Right lobe of liver (tissue), 6 donors: Measurements from ENCODE around the gene ARL3. TPM values are rescaled to one million over a fixed set of nuclear protein-coding genes. Genes with fewer than 3 reads are reported as not detected.

Experiments used
- ATAC-seq, 4 donors: fragments of 200-7000 bp; cut with Tn5 transposase; one replicate each; pipeline ENCODE4 v1.9.1; 2020; ENCODE audit warnings: mild to moderate bottlenecking in 4 of 4, moderate library complexity in 4 of 4
- DNase-seq, 3 donors: peaks; one replicate each; pipeline ENCODE4 v3.0.0-alpha.2; 2020
- H3K27ac ChIP-seq, 3 donors: fragments of 200-600 bp; one replicate each; pipeline ENCODE4 v1.8.0; 2022
- H3K27me3 ChIP-seq, 2 donors: fragments of 200-600 bp; one replicate each; pipeline ENCODE4 v1.8.0; 2022
- H3K36me3 ChIP-seq, 4 donors: fragments of 200-600 bp; sonication (generic) in 1 of 4; one replicate each; pipeline versions ENCODE4 v1.5.1 to v1.8.0; 2017 to 2022; ENCODE audit warnings: control low read depth in 1 of 4
- H3K4me1 ChIP-seq, 4 donors: fragments of 200-600 bp; sonication (generic) in 1 of 4; one replicate each; pipeline versions ENCODE4 v1.5.1 to v1.8.0; 2017 to 2022; ENCODE audit warnings: control low read depth in 1 of 4
- H3K4me3 ChIP-seq, 3 donors: fragments of 200-600 bp; one replicate each; pipeline ENCODE4 v1.8.0; 2022
- H3K9me3 ChIP-seq, 4 donors: fragments of 200-600 bp; sonication (generic) in 1 of 4; one replicate each; pipeline versions ENCODE4 v1.5.1 to v1.8.0; 2017 to 2022; ENCODE audit warnings: control low read depth in 1 of 4
- POLR2A ChIP-seq: fragments of 450-650 bp; IDR thresholded peaks from one replicate; pipeline ENCODE4 v1.6.1; 2017; ENCODE audit warnings: antibody characterized with exemption, mild to moderate bottlenecking
- WGBS: methylation state at CpG from one replicate; pipeline ENCODE4 v1.1.6; 2018; ENCODE audit warnings: low coverage, low lambda C conversion rate; ENCODE audit not compliant: insufficient coverage; ENCODE audit errors: missing lambda C conversion rate; 5-methylcytosine and 5-hydroxymethylcytosine counted together
- intact Hi-C, 2 donors: fragments of 100-400 bp; cut with DNase I; formaldehyde crosslinking; loops; one replicate each; pipeline versions ENCODE4 v1.11.2 to v1.14.1; 2022
- total RNA-seq, 6 experiments: library from RNA; depleted of rRNA in 2 of 6; stranded (reverse); fragments of >200 nt in 2 of 6; fragmentation: NEBNext Ultra II Directional in 3 of 6; extraction: Animal tissue kit (Norgen Biotek cat#: 25700) in 3 of 6; gene quantifications; one replicate each; pipeline versions ENCODE4 v1.1.0 to v1.2.4, GENCODE V29; 2016 to 2023
- TF ChIP-seq, protein P1 (sequence below), 4 donors: fragments of 200-600 bp in 3 of 4; fragments of 450-650 bp in 1 of 4; IDR thresholded peaks; one replicate each; pipeline versions ENCODE4 v1.5.1 to v1.8.0; 2016 to 2022; ENCODE audit warnings: antibody characterized with exemption in 4 of 4, mild to moderate bottlenecking in 2 of 4
- donor health status: DM: no; HTN: yes; CAD: no.
- donor health status: DM: no; HTN: no; CAD: no.
- donor health status: DM: no; HTN: no; CAD: no.
- donor health status: DM: no; HTN: yes; CAD: no.
- donor health status: DM: no; HTN: yes; CAD: no.

The ARL3 gene
- total RNA-seq, 6 experiments from 2014 or later: 1.1 to 3.3 (median 2.3) TPM

DNA sequence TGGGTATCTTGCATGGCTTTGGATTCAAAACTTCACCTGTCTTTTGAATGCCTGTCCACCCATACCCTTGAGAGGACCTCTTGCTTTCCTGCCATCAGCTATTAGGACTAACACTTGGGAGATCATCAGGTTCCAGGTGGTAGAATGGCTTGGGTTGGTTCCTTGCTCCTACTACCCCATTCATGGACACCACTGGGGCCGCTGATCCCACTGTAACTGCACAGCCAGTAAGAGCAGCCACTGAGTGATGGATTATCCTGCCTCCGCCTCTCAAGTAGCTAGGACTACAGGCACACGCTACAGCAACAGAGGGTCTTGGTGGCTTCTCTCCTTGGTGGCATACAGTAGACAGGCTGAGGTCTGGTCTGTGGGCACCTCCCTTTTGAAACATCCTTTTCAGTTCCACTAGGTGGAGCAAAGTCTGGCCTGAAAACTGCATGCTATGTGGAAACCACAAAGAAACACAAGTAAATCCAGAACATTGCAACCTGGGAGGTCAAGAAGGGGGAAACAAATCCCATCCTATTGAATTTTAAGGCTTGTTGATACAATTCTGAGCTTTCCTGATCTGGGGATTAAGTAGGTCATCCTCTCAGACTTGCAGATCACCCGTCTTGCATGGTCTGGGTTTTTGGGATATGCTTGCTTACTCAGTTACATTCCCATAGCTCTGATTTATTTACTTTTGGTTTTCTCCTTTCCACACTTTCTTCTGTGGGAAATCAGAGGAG, 38.9 kb upstream of the ARL3 start:
- peak overlapping the region; percentile 28 to 51 (median 39) for H3K27ac ChIP-seq
- H3K36me3 ChIP-seq: no peaks in the 10 kb centered on the region
- DNase-seq (peak in 1 of 3 donors; percentile 14), ATAC-seq (peak; percentile 88 to 94 (median 92))
- no peaks in the 10 kb centered on the region for H3K9me3 ChIP-seq
- H3K4me3 ChIP-seq: no peak overlapping the region
- TF ChIP-seq POLR2A: no peak
- TF ChIP-seq, protein P1, sequence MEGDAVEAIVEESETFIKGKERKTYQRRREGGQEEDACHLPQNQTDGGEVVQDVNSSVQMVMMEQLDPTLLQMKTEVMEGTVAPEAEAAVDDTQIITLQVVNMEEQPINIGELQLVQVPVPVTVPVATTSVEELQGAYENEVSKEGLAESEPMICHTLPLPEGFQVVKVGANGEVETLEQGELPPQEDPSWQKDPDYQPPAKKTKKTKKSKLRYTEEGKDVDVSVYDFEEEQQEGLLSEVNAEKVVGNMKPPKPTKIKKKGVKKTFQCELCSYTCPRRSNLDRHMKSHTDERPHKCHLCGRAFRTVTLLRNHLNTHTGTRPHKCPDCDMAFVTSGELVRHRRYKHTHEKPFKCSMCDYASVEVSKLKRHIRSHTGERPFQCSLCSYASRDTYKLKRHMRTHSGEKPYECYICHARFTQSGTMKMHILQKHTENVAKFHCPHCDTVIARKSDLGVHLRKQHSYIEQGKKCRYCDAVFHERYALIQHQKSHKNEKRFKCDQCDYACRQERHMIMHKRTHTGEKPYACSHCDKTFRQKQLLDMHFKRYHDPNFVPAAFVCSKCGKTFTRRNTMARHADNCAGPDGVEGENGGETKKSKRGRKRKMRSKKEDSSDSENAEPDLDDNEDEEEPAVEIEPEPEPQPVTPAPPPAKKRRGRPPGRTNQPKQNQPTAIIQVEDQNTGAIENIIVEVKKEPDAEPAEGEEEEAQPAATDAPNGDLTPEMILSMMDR (IDR thresholded peaks at IDR 0.05): peak; percentile 46 to 72 (median 60)
- peaks cover 0 to 13% (median 6%) of the 10 kb centered on the region in 4 donors for H3K4me1 ChIP-seq
- no peaks in the 10 kb centered on the region for H3K27me3 ChIP-seq
- 71% methylated on average over 3 of the region's 4 CpGs for WGBS
- intact Hi-C loops: no loop called here

GRCh38 chr10:102752266-102752930, 38.2 kb upstream of the ARL3 start:
- ATAC-seq: no peak
- intact Hi-C loops: no loop called here
- 57% methylated on average over 6 of the region's 9 CpGs for WGBS

DNA sequence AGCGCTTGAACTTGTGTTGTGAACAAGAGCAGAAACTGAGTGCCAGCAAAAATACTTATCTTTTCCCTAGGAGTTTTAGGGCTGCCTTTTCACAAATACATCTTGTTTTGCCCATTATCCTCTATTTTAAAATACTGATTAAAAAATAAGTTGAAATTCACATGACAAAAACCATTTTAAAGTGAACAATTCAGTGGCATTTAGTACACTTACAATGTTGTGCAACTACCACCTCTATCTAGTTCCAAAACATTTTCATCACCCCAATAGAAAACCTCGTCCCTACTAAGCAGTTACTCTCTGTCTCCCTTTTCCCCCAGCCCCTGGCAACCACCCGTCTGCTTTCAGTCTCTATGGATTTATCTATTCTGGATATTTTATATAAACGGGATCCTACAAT, 31.0 kb upstream of the ARL3 start:
- ATAC-seq: no peak
- Histone ChIP-seq H3K4me3 (peak overlapping the region; percentile 89 to 99 (median 91)), H3K4me1 (peaks cover 0 to 28% (median 8%) of the 10 kb centered on the region in 4 donors), H3K36me3 (no peaks in the 10 kb centered on the region), H3K27me3 (no peaks in the 10 kb centered on the region), H3K27ac (peak overlapping the region; percentile 66 to 91 (median 78)), H3K9me3 (no peaks in the 10 kb centered on the region)
- intact Hi-C loops: no loop called here
- WGBS: 34% methylated on average over 4 of the region's 4 CpGs
- TF ChIP-seq POLR2A: no peak
- TF ChIP-seq, protein P1 (IDR thresholded peaks at IDR 0.05): no peak
- DNase-seq: no peak

More at GRCh38 chr10:102752266-102752930, 38.2 kb upstream of the ARL3 start:
- H3K27me3 ChIP-seq: no peaks in the 10 kb centered on the region
- peak in 1 of 3 donors; percentile 8 for DNase-seq
- no peak overlapping the region for H3K4me3 ChIP-seq
- H3K4me1 ChIP-seq: peaks cover 0 to 12% (median 6%) of the 10 kb centered on the region in 4 donors
- H3K36me3 ChIP-seq: no peaks in the 10 kb centered on the region
- peak overlapping the region in 1 of 3 donors; percentile 51 for H3K27ac ChIP-seq
- no peaks in the 10 kb centered on the region for H3K9me3 ChIP-seq
- TF ChIP-seq, protein P1 (IDR thresholded peaks at IDR 0.05): no peak
- TF ChIP-seq POLR2A: no peak

DNA sequence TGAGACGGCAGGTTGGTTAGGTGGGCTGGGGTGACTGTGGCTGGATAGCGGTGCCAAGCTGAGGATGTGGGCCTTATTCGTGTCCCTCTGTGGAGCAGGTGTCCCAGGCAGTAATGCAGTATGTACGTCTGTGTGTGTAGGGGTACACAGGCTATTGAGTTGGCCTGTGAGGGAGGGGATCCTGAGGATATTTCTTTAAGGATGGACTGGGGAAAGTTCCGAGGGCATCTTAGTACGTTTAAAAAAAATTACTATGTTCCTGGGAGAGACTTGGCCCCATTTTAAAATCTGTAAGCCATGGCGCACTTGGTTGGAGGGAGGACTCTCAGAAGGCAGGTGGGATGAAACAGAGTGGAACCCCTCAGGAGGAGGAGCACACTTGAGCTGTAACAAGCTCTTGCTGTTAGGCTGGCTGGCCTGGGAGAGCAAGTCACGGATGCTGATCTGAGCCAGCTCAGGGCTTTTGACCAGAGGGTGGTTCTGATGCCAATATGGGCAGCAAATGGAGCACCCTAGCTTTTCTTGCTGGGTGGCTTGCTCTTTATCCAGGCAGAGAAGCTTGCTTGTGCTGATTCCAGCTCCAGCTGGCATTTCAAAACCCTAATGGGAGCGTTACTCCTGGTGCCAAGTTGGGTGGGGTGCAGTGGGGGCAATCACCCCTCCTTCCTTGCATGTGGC, 30.3 kb upstream of the ARL3 start:
- ATAC-seq: peak; percentile 14 to 22 (median 18)
- DNase-seq: peak in 2 of 3 donors; percentile 35 to 55
- 3% methylated on average over 8 of the region's 9 CpGs for WGBS

More for the DNA sequence above, 30.3 kb upstream of the ARL3 start:
- no peaks in the 10 kb centered on the region for H3K27me3 ChIP-seq
- H3K4me1 ChIP-seq: peaks cover 0 to 28% (median 8%) of the 10 kb centered on the region in 4 donors
- peak overlapping the region; percentile 66 to 91 (median 78) for H3K27ac ChIP-seq
- no peaks in the 10 kb centered on the region for H3K36me3 ChIP-seq
- no peak for TF ChIP-seq POLR2A
- TF ChIP-seq, protein P1 (IDR thresholded peaks at IDR 0.05): no peak
- peak overlapping the region; percentile 89 to 99 (median 91) for H3K4me3 ChIP-seq
- intact Hi-C loops: no loop called here
- no peaks in the 10 kb centered on the region for H3K9me3 ChIP-seq
